Activated CD8-positive, alpha-beta T cell treated with anti-CD3 and anti-CD28 coated beads for 36 hours (primary cell): ENCODE results near the gene LRP1B. TPM values are rescaled to one million over a fixed set of nuclear protein-coding genes. Genes with fewer than 3 reads are reported as not detected.

Experiments used
- ATAC-seq: fragments of 200-7000 bp; cut with Tn5 transposase; one replicate; pipeline ENCODE4 v1.10.0; 2021; ENCODE audit warnings: mild to moderate bottlenecking, moderate library complexity
- CTCF ChIA-PET: fragments of 350-600 bp; sonication (Branson Sonifier 250); formaldehyde crosslinking; loops from one replicate; lab custom pipeline; 2021; ENCODE audit warnings: antibody characterized with exemption; lab: Charles Lee
- POLR2A ChIA-PET: fragments of 350-600 bp; sonication (Branson Sonifier 250); formaldehyde crosslinking; loops from one replicate; lab custom pipeline; 2021; ENCODE audit warnings: antibody characterized with exemption; lab: Charles Lee
- DNase-seq: peaks from one replicate; pipeline ENCODE4 v3.0.0-alpha.2; 2020
- H3K27ac Mint-ChIP-seq: one replicate; pipeline ENCODE4 v1.8.0; 2021; ENCODE audit warnings: mild to moderate bottlenecking, mixed read lengths
- H3K27me3 Mint-ChIP-seq: one replicate; pipeline ENCODE4 v1.8.0; 2021; ENCODE audit warnings: mixed read lengths
- H3K36me3 Mint-ChIP-seq: one replicate; pipeline ENCODE4 v1.8.0; 2021; ENCODE audit warnings: low read depth, mixed read lengths
- H3K4me1 Mint-ChIP-seq: one replicate; pipeline ENCODE4 v1.8.0; 2021; ENCODE audit warnings: low read depth, mixed read lengths
- H3K4me3 Mint-ChIP-seq: one replicate; pipeline ENCODE4 v1.8.0; 2021; ENCODE audit warnings: mild to moderate bottlenecking, moderate library complexity, mixed read lengths
- H3K9me3 Mint-ChIP-seq: one replicate; pipeline ENCODE4 v1.8.0; 2021; ENCODE audit warnings: mixed read lengths
- CTCF ChIP-seq: fragments of 200-600 bp; IDR thresholded peaks from one replicate; pipeline ENCODE4 v1.8.0; 2022; ENCODE audit warnings: antibody characterized with exemption, mild to moderate bottlenecking
- intact Hi-C: fragments of 100-400 bp; cut with micrococcal nuclease; formaldehyde crosslinking; loops from one replicate; pipeline ENCODE4 v1.10.0; 2022
- total RNA-seq, 2 experiments: library from RNA; stranded (reverse); gene quantifications; one replicate each; pipeline ENCODE4 v1.2.3, GENCODE V29; 2021

LRP1B gene
- total RNA-seq, 2 experiments from 2014 or later: not detected

- Mint-ChIP-seq H3K9me3 (peaks cover 9% of the 10 kb centered on the region), H3K4me1 (no peaks in the 10 kb centered on the region), H3K36me3 (no peaks in the 10 kb centered on the region), H3K27ac (no peak overlapping the region), H3K4me3 (no peak overlapping the region), H3K27me3 (no peaks in the 10 kb centered on the region)
- DNase-seq: no peak
- ChIA-PET CTCF (no interaction called here), POLR2A (no interaction called here)
- TF ChIP-seq CTCF: no peak
- no peak for ATAC-seq
- intact Hi-C loops: no loop called here
Measured at GRCh38 chr2:140747665-140748064, 1383.2 kb downstream of the LRP1B start.

GRCh38 chr2:140747090-140747489 lies 1383.7 kb downstream of the LRP1B start:
- ATAC-seq (no peak), DNase-seq (no peak)
- ChIA-PET CTCF (no interaction called here), POLR2A (no interaction called here)
- H3K4me1 Mint-ChIP-seq: no peaks in the 10 kb centered on the region
- H3K27me3 Mint-ChIP-seq: no peaks in the 10 kb centered on the region
- intact Hi-C loops: no loop called here
- no peak for TF ChIP-seq CTCF
- H3K27ac Mint-ChIP-seq: no peak overlapping the region
- no peaks in the 10 kb centered on the region for H3K36me3 Mint-ChIP-seq
- H3K9me3 Mint-ChIP-seq: peaks cover 8% of the 10 kb centered on the region
- no peak overlapping the region for H3K4me3 Mint-ChIP-seq

GRCh38 chr2:140744379-140744778 lies 1386.4 kb downstream of the LRP1B start:
- no peak for ATAC-seq
- CTCF ChIA-PET: no interaction called here
- Mint-ChIP-seq H3K9me3 (peaks cover 12% of the 10 kb centered on the region), H3K27ac (no peak overlapping the region), H3K4me3 (no peak overlapping the region), H3K36me3 (no peaks in the 10 kb centered on the region), H3K27me3 (no peaks in the 10 kb centered on the region), H3K4me1 (no peaks in the 10 kb centered on the region)
- POLR2A ChIA-PET: no interaction called here
- no peak for TF ChIP-seq CTCF
- DNase-seq: no peak
- intact Hi-C loops: no loop called here

- Mint-ChIP-seq H3K27ac (no peak overlapping the region), H3K27me3 (no peaks in the 10 kb centered on the region), H3K9me3 (peaks cover 7% of the 10 kb centered on the region), H3K4me3 (no peak overlapping the region), H3K36me3 (no peaks in the 10 kb centered on the region), H3K4me1 (no peaks in the 10 kb centered on the region)
- TF ChIP-seq CTCF: no peak
- no peak for DNase-seq
- CTCF ChIA-PET: no interaction called here
- POLR2A ChIA-PET: no interaction called here
- intact Hi-C loops: no loop called here
- ATAC-seq: no peak
Measured at GRCh38 chr2:140737006-140737405, 1393.8 kb downstream of the LRP1B start.

- CTCF ChIA-PET: no interaction called here
- no peak overlapping the region for H3K27ac Mint-ChIP-seq
- ATAC-seq: no peak
Measured at GRCh38 chr2:140734992-140735391, 1395.8 kb downstream of the LRP1B start.

More at GRCh38 chr2:140734992-140735391, 1395.8 kb downstream of the LRP1B start:
- POLR2A ChIA-PET: no interaction called here
- no peak for TF ChIP-seq CTCF
- H3K9me3 Mint-ChIP-seq: peaks cover 5% of the 10 kb centered on the region
- no peaks in the 10 kb centered on the region for H3K27me3 Mint-ChIP-seq
- no peak overlapping the region for H3K4me3 Mint-ChIP-seq
- intact Hi-C loops: no loop called here
- H3K4me1 Mint-ChIP-seq: no peaks in the 10 kb centered on the region
- no peaks in the 10 kb centered on the region for H3K36me3 Mint-ChIP-seq
- DNase-seq: no peak
